HL-60 (cell line): ENCODE results near the gene THSD7A.

Experiments
- DNase-seq, 2 experiments: peaks; one replicate each; pipeline ENCODE4 v3.0.0-alpha.2; 2010 to 2020; ENCODE audit warnings: low read depth in 1 of 2, low spot score in 1 of 2
- H3K27ac ChIP-seq: fragments of 250-450 bp; sonication (Bioruptor Pico); replicated peaks from 2 replicates; pipeline ENCODE4 v1.5.1; 2020; ENCODE audit warnings: mild to moderate bottlenecking, moderate library complexity
- H3K27me3 ChIP-seq: fragments of 250-450 bp; sonication (Bioruptor Pico); 2 replicates; pipeline ENCODE4 v1.5.1; 2021; ENCODE audit warnings: mild to moderate bottlenecking, moderate library complexity; ENCODE audit not compliant: insufficient read depth, poor library complexity, severe bottlenecking
- H3K4me3 ChIP-seq: replicated peaks from 2 replicates; pipeline ENCODE4 v1.5.1; 2011; ENCODE audit warnings: mild to moderate bottlenecking, control low read depth, low read length; ENCODE audit not compliant: insufficient read depth
- CTCF ChIP-seq: IDR thresholded peaks from one replicate; pipeline ENCODE4 v1.5.1; 2011; ENCODE audit warnings: low read length, control low read depth, inconsistent platforms; ENCODE audit not compliant: insufficient read depth
- GABPA ChIP-seq: IDR thresholded peaks from 2 replicates; pipeline ENCODE4 v1.6.1; 2012; ENCODE audit warnings: low read depth
- POLR2AphosphoS5 ChIP-seq: IDR thresholded peaks from 2 replicates; pipeline ENCODE4 v1.6.1; 2012; ENCODE audit warnings: low read depth
- REST ChIP-seq: IDR thresholded peaks from 2 replicates; pipeline ENCODE4 v1.6.1; 2012; ENCODE audit warnings: low read depth; ENCODE audit not compliant: insufficient replicate concordance
- SPI1 ChIP-seq: IDR thresholded peaks from 2 replicates; pipeline ENCODE4 v1.6.1; 2012; ENCODE audit warnings: low read depth, mild to moderate bottlenecking, borderline replicate concordance

The THSD7A gene

GRCh38 chr7:11730725-11731124 lies 101.3 kb downstream of the THSD7A start:
- H3K4me3 ChIP-seq: no peak overlapping the region
- DNase-seq: no peak
- TF ChIP-seq POLR2AphosphoS5 (no peak), CTCF (no peak), REST (no peak)
- H3K27me3 ChIP-seq: no peaks in the 10 kb centered on the region
- H3K27ac ChIP-seq: no peak overlapping the region

GRCh38 chr7:11727864-11728263 lies 104.1 kb downstream of the THSD7A start:
- no peak for DNase-seq
- TF ChIP-seq POLR2AphosphoS5 (no peak), SPI1 (no peak), CTCF (no peak), GABPA (no peak), REST (no peak)
- Histone ChIP-seq H3K4me3 (no peak overlapping the region), H3K27ac (no peak overlapping the region), H3K27me3 (no peaks in the 10 kb centered on the region)

- no peaks in the 10 kb centered on the region for H3K27me3 ChIP-seq
- TF ChIP-seq CTCF: no peak
- no peak overlapping the region for H3K4me3 ChIP-seq
- DNase-seq: no peak
- no peak overlapping the region for H3K27ac ChIP-seq
Measured at GRCh38 chr7:11726794-11727155, 105.2 kb downstream of the THSD7A start.

- Histone ChIP-seq H3K4me3 (no peak overlapping the region), H3K27me3 (no peaks in the 10 kb centered on the region), H3K27ac (no peak overlapping the region)
- TF ChIP-seq GABPA (no peak), CTCF (no peak), REST (no peak), SPI1 (no peak), POLR2AphosphoS5 (no peak)
- no peak for DNase-seq
Measured at GRCh38 chr7:11726001-11726793, 105.8 kb downstream of the THSD7A start.
